Activated CD4-positive, alpha-beta T cell treated with anti-CD3 and anti-CD28 coated beads, Interleukin-2, amount 50 U/mL, for 1 hour (primary cell): ENCODE results near the gene SIK3.

Source experiments
- DNase-seq: peaks from one replicate; pipeline ENCODE4 v3.0.0-alpha.2; 2020

The SIK3 gene

DNA sequence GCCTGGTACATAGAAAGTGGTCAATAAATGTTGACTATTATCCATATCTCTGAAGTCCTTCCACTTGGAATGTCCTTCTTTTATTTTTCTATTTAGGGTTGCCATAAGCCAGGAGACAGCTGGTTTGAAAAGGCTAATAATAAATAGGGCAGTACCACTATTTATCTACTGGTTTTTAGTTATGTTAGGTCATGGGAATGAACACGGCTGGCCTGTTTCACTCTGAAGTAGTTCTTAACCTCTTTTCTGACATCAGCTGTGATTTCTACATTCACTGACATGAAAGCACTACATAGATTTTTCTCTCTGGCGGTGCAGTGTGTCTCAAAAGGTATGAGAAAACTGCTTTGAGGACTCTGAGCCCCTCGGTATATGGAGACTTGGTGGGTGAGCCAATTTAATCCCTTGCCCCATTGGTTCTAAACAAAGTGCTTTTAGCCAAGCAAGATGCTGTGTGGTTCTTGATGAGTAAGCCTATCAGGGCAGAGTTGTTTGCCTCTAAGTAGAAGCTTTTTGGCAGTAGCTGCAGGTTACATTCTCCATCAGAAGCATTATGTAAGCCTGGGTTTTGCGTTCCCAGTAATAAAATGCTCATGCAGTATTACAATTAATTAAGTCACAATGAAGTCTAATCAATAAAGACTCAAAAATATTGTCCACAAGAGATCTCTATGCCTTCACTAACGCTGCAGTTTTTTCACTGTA, 212.1 kb downstream of the SIK3 start:
- DNase-seq, result no peak

- no peak for DNase-seq
Observed at GRCh38 chr11:116882386-116882785, 215.8 kb downstream of the SIK3 start.

GRCh38 chr11:116881143-116881542, 217.1 kb downstream of the SIK3 start:
- DNase-seq, result no peak

DNA sequence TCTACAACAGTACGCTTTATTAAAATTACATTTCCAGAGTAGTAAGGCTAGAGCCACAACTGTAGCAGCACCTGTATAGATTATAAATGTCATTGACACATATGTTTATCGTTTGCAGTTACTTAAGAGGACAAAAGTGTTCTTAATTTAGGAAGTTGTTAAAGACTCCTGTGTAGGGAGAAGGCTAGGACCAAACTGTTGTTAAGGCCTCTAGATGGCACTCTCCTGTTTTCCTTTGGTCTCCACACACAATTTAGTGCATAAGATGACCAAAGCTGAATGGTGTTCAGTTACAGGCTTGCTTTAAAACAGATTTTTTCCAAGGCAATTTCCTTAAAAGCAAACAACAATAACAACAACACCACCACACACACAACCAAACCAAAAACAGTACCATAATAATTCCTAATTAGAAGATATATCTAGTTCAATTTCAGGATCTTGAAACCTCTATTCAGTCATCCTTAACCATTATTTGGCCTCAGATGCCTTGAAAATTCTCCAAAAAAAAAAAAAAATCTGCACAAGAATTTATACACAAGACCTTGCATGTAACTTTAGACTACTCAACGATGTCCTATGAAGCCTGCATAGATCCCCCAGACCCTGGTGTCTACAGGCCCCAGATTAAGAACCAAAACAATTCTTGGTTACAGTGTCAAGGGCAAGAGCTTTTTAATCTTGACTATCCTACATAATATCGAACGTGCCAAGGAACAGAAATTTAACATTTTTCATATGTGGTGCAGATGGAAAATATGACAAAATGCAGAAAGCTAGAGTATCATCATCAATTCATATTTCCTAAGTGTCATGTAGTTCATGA, 218.2 kb downstream of the SIK3 start:
- DNase-seq, result no peak

DNA sequence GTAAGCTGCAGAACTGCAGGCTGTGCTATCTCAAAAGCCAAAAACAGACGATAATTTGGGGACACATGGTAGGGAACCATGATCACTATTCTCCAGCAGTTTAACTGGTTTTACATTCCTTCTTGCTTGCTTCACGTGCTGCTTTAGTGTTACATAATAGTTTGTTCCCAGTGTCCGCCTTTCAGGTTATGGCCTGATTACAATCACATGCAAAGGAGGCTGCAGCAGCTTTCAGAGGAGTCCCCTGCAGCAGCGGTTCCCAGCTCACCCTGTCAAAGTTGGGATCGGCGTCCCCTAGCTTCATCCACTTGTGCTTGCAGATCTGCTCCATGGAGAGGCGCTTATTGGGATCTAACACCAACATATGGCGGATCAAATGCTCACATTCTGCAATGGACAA, 221.6 kb downstream of the SIK3 start:
- no peak for DNase-seq

- DNase-seq, result no peak
Observed at GRCh38 chr11:116875194-116875593, 223.0 kb downstream of the SIK3 start.

GRCh38 chr11:116874251-116874650, 224.0 kb downstream of the SIK3 start:
- no peak for DNase-seq

DNA sequence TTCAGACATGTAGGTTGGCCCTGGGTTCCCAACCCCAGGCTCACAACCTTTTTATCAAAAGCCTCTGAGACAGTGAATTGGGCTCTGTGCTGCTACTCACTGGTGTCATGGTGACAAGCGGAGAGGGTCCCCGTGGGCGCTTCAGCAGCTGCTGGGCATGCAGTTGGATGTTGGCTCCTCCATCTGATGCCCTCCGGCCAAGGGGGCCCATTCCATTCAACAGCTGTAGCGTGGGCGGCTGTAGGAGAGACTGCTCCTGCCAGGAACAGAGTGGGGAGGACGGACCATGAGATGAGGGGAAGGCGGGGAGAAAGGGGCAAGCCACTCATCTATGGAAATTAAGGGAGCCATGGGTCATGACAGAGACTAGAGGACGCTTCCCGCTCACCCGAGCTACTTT, 224.8 kb downstream of the SIK3 start:
- DNase-seq, result no peak

DNA sequence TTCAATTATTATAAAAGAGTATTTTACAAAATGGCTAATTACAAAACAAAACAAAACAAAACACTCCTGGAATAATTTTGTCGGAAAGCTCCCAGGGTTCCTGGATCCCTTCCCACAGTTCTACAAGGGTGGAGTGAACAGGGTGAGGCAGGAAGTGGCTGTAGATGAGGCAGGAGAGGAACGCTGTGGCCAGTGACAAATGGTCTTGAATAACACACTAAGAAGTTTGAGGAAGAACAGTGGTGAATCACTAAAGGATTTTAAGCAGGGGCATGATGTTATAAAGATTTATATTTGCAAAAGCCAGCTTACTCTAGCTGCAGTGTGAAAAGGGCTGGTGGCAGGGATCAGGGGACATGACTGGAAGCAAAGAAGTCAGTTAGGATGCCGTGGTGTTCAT, 227.0 kb downstream of the SIK3 start:
- DNase-seq, result no peak

- DNase-seq, result no peak
Observed at GRCh38 chr11:116870054-116870453, 228.2 kb downstream of the SIK3 start.

GRCh38 chr11:116869610-116870009, 228.6 kb downstream of the SIK3 start:
- no peak for DNase-seq

DNA sequence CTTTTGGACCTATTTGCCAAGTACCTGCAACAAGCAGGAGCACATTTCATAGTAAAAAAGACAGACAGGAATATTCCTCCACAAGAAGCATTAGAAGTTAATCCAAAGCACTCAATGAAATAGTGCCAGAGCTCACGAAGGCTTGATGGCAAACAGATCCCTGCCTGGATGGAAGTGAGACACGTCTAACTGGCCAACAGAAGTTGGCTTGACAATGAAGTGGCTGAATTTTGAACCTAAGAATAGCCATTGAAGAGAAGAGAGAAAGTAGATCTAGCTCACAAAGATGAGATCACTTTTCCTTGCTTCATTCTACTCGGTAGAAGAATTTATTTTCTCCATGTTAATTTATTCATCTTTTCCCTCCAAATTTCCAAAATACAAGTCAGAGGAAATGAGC, 230.2 kb downstream of the SIK3 start:
- DNase-seq, result no peak

DNA sequence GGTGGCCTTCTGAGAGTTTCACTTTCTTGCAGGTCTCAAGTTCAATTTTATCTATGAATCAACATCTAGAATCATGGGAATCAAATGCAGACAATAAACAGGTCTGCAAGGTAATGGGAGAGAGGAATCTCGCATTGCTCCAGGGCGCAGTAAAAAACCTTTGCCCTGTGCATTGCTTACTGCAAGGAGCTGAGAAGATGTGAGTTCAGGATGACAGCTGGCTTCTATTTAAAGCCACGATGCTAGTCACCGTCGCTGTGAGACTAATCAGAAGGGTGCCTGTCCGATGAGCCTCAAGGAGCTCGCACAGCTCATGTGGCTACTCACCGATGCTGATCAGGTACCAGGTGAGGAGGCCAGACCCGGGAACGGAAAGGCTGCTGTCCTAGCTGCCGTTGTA, 230.6 kb downstream of the SIK3 start:
- no peak for DNase-seq

GRCh38 chr11:116866804-116867455, 231.3 kb downstream of the SIK3 start:
- no peak for DNase-seq

GRCh38 chr11:116865696-116866095, 232.5 kb downstream of the SIK3 start:
- no peak for DNase-seq

DNA sequence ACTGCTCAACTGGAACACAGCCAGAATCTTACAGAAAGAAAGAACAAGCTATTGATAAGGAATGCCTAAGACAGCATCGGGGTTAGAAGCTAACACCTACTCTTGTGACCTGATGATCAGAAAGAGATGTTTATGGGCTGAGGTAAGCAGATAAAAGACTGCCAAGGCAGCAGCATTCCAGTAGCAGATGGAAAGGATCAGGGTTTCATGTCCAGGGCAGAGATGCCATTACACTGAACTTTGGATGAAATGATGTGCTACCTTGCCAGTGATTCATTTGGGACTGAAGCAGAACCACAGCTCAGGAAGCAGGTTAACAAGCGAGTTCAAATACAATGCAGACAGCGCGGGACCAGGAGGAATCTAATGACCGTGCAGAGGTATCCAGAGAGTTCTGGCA, 233.7 kb downstream of the SIK3 start:
- DNase-seq, result no peak

- DNase-seq, result no peak
Observed at GRCh38 chr11:116862951-116863350, 235.3 kb downstream of the SIK3 start.

DNA sequence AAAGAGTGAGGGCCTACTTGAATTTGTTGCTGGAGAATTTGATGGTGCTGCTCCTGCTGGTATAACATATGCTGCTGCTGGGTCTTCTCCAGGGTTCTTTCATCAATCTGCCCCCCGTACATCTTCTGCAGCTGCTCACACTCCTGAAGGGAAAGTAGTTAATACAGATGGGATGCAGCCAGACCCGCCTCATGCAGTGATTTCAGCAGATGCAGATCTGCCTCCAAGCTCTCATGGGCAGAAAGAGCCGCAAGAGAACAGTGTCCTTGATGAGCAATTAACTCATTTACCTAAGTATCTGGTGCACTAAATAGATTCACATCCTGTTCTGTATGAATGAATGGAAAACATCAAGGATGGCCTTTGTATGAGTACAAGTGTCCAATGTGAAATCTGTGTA, 236.0 kb downstream of the SIK3 start:
- DNase-seq, result no peak

DNA sequence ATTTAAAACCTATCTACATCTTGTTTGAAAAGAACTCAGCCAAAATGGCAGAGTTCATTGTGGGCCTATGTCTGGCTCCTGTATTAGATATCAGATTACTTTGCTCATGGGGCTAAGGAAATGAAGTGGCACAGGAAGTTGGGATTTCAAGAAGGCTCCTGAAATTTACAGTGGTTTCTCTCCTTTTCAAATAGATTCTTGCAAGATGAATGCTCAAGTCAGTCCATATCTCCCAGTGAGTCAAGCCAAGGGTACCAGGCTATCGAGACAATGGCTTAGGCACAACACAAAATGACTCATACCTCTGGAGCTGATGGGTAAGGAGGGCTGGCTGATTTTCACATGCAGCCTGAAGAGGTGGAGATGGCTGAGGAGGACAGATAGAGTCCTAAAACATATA, 236.7 kb downstream of the SIK3 start:
- DNase-seq, result no peak

DNA sequence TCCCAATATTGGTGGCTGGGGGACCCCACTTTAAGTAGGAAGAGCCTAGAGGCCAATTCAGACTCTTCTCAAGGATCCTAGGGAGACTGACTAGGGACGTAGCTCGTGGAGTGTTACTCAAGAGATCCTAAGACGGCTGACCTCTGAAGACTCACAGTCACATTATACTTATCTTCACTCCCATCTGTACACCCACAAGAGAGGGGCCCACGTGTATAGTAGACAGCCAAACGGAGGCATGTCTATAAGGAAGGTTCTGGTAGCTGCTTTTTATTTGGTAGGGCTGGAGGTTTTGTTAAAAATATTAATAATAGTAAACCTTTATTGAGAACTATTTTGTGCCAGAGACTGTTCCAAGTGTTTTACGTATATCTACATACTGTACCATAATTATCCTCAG, 237.9 kb downstream of the SIK3 start:
- no peak for DNase-seq

- DNase-seq, result no peak
Observed at GRCh38 chr11:116859175-116859574, 239.1 kb downstream of the SIK3 start.

DNA sequence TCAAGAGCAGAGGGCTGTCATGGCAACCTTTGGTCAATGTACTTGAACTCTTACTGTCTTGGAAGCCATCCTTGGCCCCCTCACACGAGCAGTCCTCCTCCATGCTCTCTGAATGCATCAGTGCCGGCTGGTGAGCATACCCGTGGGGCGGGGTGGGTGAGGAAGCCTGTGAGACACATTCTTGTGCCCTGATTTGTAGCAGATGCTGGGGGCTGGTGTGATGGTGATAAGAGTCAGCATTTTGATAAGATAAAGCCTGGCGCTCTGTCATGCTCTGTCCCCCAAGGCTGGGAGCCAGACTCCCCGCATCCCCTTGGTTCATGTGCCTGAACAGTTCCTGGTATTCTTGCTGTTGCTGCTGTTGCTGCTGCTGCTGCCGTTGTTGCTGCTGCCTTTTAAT, 240.3 kb downstream of the SIK3 start:
- DNase-seq, result no peak

- DNase-seq, result no peak
Observed at GRCh38 chr11:116857316-116857715, 240.9 kb downstream of the SIK3 start.

- no peak for DNase-seq
Observed at GRCh38 chr11:116856423-116856822, 241.8 kb downstream of the SIK3 start.
